ENCODE measurements around the gene ANKRD44. TPM values are rescaled to one million over a fixed set of nuclear protein-coding genes. Genes with fewer than 3 reads are reported as not detected.
A peak's percentile ranks its signal among the peaks of the same experiment; 100 is the strongest.

The ANKRD44 gene
- total RNA-seq, 2 donors from 2014 or later = 131 to 154 TPM

- Mint-ChIP-seq H3K9me3 (peaks cover 6% of the 10 kb centered on the region), H3K27ac (no peak overlapping the region), H3K27me3 (no peaks in the 10 kb centered on the region), H3K4me1 (peaks cover 11% of the 10 kb centered on the region), H3K36me3 (ENCODE audit: low read depth) (no peaks in the 10 kb centered on the region), H3K4me3 (no peak overlapping the region)
- no peak for ATAC-seq (replicated peaks)
Measured at GRCh38 chr2:197332641-197333040, 22.1 kb upstream of the ANKRD44 start.

DNA sequence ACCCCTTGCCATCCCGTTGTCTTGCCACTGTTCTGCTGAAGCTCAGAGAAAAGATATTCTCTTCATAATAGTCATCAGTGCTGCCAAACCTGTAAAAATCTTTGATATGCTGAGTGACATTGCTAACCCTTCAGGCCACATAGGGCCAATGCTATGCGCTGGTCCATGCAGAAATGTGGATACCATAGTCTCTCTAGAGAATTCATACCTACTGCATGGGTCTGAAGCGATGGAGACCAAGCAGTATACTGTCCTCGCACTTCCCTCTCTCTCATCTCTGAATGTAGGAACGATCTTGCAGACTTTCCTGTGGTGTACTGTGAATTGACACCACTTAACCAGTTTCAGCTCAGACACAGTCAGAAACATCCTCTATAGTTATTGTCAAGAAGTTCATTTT lies 17.9 kb upstream of the ANKRD44 start:
- peaks cover 35% of the 10 kb centered on the region for H3K4me1 Mint-ChIP-seq
- no peaks in the 10 kb centered on the region for H3K36me3 Mint-ChIP-seq (ENCODE audit: low read depth)
- H3K4me3 Mint-ChIP-seq = peak overlapping the region; percentile 50
- peaks cover 6% of the 10 kb centered on the region for H3K9me3 Mint-ChIP-seq
- peak overlapping the region; percentile 1 for H3K27ac Mint-ChIP-seq
- ATAC-seq (replicated peaks) = peak; percentile 32
- no peaks in the 10 kb centered on the region for H3K27me3 Mint-ChIP-seq

GRCh38 chr2:197327472-197328098 lies 17.0 kb upstream of the ANKRD44 start:
- Mint-ChIP-seq H3K4me3 (peak overlapping the region; percentile 50), H3K27me3 (no peaks in the 10 kb centered on the region), H3K4me1 (peaks cover 43% of the 10 kb centered on the region), H3K9me3 (peaks cover 6% of the 10 kb centered on the region), H3K36me3 (ENCODE audit: low read depth) (no peaks in the 10 kb centered on the region), H3K27ac (peak overlapping the region; percentile 74)
- peak; percentile 37 for ATAC-seq (replicated peaks)

- H3K27ac Mint-ChIP-seq = peak overlapping the region; percentile 74
- H3K27me3 Mint-ChIP-seq = no peaks in the 10 kb centered on the region
- H3K36me3 Mint-ChIP-seq (ENCODE audit: low read depth) = no peaks in the 10 kb centered on the region
- peaks cover 6% of the 10 kb centered on the region for H3K9me3 Mint-ChIP-seq
- H3K4me1 Mint-ChIP-seq = peaks cover 45% of the 10 kb centered on the region
- H3K4me3 Mint-ChIP-seq = peak overlapping the region; percentile 50
- ATAC-seq (replicated peaks) = no peak
Measured at GRCh38 chr2:197327073-197327471, 16.5 kb upstream of the ANKRD44 start.

DNA sequence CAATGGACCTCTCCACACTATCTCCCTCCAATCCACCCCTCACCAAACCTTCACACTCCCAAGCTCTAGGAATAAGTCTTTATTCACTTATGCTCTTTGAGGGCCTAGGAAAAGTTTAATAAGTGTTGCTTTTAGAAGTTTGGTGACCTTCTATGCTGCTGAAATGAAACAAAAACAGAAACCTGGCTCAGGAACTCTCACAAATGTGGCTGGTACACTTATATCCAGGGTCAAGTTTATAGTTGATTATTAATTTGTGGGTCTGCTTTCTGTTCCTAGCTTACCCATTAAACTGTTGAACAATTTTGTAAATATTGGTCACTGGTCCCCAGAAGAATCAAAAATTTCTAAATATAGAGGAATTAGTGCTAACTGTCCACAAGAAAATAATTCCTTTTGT lies 14.2 kb upstream of the ANKRD44 start:
- H3K9me3 Mint-ChIP-seq = no peaks in the 10 kb centered on the region
- H3K4me3 Mint-ChIP-seq = peak overlapping the region; percentile 64
- H3K27ac Mint-ChIP-seq = no peak overlapping the region
- no peaks in the 10 kb centered on the region for H3K36me3 Mint-ChIP-seq (ENCODE audit: low read depth)
- ATAC-seq (replicated peaks) = no peak
- no peaks in the 10 kb centered on the region for H3K27me3 Mint-ChIP-seq
- H3K4me1 Mint-ChIP-seq = peaks cover 45% of the 10 kb centered on the region

DNA sequence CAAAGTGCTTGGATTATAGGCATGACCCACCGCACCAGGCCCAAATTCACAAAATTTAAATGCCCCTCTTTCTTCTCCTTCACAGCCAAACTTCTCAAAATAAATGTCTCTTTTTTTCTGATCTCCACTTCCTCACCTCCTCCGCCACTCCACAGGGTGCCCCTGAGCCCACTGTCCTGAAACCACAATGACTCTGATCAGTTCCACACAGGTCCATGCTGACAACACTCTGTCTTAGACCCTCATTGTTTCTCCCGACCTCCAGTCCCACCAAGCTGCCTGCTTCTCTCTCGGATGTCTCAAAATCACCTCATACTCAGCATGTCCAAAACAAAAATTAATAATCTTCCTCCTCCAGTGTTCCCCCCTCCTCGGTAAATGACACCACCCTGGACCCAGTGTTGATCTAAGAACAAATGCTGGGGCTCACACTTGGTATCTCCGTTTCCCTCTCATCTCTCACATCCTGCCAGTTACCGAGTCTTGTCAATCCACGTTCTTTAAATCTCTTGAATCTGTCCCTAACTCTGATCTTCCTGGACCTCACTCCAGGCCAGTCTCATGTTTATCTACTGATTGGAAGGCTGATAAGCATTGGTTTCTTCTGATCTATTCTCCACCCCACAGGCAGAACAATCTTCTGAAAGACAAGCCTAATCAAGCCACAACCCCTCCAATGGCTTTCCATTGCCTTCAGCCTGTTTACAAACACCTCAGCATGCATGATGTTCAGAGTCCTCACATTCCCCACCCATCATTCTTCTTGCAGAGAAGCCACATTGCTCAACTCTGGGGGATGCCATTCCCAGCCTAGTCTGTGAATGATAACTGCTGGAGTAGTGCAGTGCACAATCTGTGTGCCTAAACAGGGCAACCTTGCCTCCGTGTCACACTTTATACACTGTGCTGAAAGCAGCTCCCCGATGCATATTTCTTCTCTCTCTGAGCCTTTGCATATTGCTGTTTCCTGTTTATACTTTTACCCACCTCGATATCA lies 12.4 kb upstream of the ANKRD44 start:
- Mint-ChIP-seq H3K27ac (peak overlapping the region; percentile 82), H3K4me1 (peaks cover 38% of the 10 kb centered on the region), H3K9me3 (no peaks in the 10 kb centered on the region)

DNA sequence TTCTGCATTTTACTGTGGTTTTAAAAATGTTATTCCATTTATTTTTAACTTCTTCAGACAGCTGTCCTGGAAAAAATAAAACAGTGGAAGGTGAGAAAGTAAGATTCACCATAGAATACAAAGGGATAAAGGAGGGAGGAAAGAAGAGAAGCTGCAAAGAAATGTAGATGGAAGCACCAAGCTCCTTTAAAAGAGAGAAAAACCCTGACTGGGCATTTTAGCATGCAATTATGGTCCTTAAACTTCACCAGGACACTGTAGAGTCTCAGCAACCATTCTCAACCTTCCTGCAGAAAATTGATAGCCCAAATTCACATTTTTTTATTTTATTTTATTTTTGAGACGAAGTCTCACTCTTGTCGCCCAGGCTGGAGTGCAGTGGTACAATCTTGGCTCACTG lies 11.6 kb upstream of the ANKRD44 start:
- Mint-ChIP-seq H3K4me3 (peak overlapping the region; percentile 78), H3K27ac (peak overlapping the region; percentile 82), H3K36me3 (ENCODE audit: low read depth) (no peaks in the 10 kb centered on the region), H3K9me3 (no peaks in the 10 kb centered on the region), H3K4me1 (peaks cover 29% of the 10 kb centered on the region), H3K27me3 (no peaks in the 10 kb centered on the region)
- no peak for ATAC-seq (replicated peaks)

More for the DNA sequence above, 12.4 kb upstream of the ANKRD44 start:
- Mint-ChIP-seq H3K4me3 (peak overlapping the region; percentile 78), H3K27me3 (no peaks in the 10 kb centered on the region), H3K36me3 (ENCODE audit: low read depth) (no peaks in the 10 kb centered on the region)
- ATAC-seq (replicated peaks) = peak; percentile 66

DNA sequence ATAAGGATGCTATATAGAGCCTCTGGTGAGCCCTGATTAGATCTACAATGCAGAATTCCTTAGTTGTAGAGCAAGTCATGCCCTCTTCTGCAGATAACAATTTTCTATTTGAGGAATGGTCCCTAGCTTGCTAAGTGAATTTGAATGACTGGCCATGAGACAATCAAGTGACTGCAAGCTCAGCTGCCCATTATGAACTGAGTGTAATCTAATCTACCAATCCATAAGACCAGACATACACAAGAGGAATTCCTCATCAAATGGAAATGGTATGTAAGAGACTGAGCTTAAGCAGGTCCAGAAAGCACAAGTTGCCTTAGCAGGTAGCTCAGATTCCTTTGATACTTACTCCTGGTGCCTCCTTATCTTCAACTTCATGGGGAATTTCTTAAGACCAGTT lies 4.8 kb upstream of the ANKRD44 start:
- H3K4me1 Mint-ChIP-seq = peaks cover 7% of the 10 kb centered on the region
- no peak overlapping the region for H3K27ac Mint-ChIP-seq
- no peak overlapping the region for H3K4me3 Mint-ChIP-seq
- ATAC-seq (replicated peaks) = no peak
- no peaks in the 10 kb centered on the region for H3K36me3 Mint-ChIP-seq (ENCODE audit: low read depth)
- H3K9me3 Mint-ChIP-seq = no peaks in the 10 kb centered on the region
- H3K27me3 Mint-ChIP-seq = no peaks in the 10 kb centered on the region

DNA sequence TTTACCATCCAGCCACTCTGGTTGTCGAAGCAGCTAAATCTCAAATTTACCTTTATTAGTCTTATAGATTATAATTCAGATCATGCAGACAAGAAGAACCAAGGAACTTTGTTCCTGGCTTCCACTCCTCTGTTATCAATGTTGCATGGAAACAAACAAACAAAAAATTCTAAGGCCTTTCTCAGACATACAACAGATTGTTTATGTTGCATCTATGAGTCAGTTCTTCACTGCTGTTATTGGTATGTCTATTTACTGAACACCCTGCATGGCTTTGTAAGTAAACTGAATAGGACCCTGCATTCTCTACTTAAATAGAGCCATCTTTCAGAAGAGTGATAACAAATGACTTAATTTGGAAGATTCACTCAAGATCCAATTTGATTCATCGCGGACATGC lies 1.6 kb upstream of the ANKRD44 start:
- Mint-ChIP-seq H3K4me3 (peak overlapping the region; percentile 90), H3K4me1 (peaks cover 16% of the 10 kb centered on the region), H3K36me3 (ENCODE audit: low read depth) (peaks cover 24% of the 10 kb centered on the region), H3K27me3 (no peaks in the 10 kb centered on the region), H3K9me3 (no peaks in the 10 kb centered on the region), H3K27ac (no peak overlapping the region)
- ATAC-seq (replicated peaks) = no peak

DNA sequence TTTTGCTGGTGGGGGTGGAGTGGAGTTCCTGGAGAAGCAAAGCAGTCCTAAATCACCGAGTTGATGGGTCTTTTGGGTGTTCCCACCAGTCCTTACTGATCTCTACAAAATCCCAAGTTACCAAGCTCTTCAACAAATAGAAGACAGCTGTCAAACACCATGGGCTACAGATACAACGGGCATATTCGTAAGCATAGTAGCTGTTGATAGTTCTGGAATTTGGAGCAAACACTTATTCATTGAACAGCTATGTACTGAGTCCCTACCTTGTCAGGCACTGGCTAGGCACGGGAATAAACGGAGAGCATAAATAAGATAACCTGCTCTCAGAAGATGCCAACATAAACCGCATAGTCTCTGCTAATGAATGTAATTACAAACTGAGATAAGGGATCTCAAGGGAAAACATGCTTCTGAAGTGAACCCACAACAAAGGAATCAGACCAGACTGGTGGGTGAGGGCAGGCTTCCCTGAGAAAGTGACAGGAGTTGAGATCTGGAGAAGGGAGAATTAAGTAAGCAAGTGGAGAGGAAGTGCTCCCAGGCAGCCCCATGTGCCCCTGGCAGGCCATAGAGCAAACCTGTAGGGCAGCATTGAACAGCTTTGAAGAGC lies 947 bp upstream of the ANKRD44 start:
- Mint-ChIP-seq H3K27me3 (no peaks in the 10 kb centered on the region), H3K4me1 (peaks cover 20% of the 10 kb centered on the region), H3K27ac (peak overlapping the region; percentile 85), H3K4me3 (peak overlapping the region; percentile 90), H3K9me3 (no peaks in the 10 kb centered on the region), H3K36me3 (ENCODE audit: low read depth) (peaks cover 29% of the 10 kb centered on the region)
- no peak for ATAC-seq (replicated peaks)

GRCh38 chr2:197310987-197311420 lies 424 bp upstream of the ANKRD44 start:
- Mint-ChIP-seq H3K9me3 (no peaks in the 10 kb centered on the region), H3K27ac (peak overlapping the region; percentile 85), H3K36me3 (ENCODE audit: low read depth) (peaks cover 34% of the 10 kb centered on the region), H3K4me3 (peak overlapping the region; percentile 90), H3K4me1 (peaks cover 25% of the 10 kb centered on the region), H3K27me3 (no peaks in the 10 kb centered on the region)
- ATAC-seq (replicated peaks) = no peak

GRCh38 chr2:197309691-197310231 lies 819 bp downstream of the ANKRD44 start:
- Mint-ChIP-seq H3K9me3 (no peaks in the 10 kb centered on the region), H3K27ac (peak overlapping the region; percentile 96), H3K27me3 (no peaks in the 10 kb centered on the region), H3K4me3 (peak overlapping the region; percentile 90), H3K4me1 (peaks cover 32% of the 10 kb centered on the region), H3K36me3 (ENCODE audit: low read depth) (peaks cover 43% of the 10 kb centered on the region)
- no peak for ATAC-seq (replicated peaks)

GRCh38 chr2:197308996-197309690 lies 1.4 kb downstream of the ANKRD44 start:
- ATAC-seq (replicated peaks) = no peak
- H3K9me3 Mint-ChIP-seq = no peaks in the 10 kb centered on the region
- no peaks in the 10 kb centered on the region for H3K27me3 Mint-ChIP-seq
- H3K4me1 Mint-ChIP-seq = peaks cover 36% of the 10 kb centered on the region
- H3K36me3 Mint-ChIP-seq (ENCODE audit: low read depth) = peaks cover 46% of the 10 kb centered on the region
- peak overlapping the region; percentile 96 for H3K27ac Mint-ChIP-seq
- H3K4me3 Mint-ChIP-seq = peak overlapping the region; percentile 90

DNA sequence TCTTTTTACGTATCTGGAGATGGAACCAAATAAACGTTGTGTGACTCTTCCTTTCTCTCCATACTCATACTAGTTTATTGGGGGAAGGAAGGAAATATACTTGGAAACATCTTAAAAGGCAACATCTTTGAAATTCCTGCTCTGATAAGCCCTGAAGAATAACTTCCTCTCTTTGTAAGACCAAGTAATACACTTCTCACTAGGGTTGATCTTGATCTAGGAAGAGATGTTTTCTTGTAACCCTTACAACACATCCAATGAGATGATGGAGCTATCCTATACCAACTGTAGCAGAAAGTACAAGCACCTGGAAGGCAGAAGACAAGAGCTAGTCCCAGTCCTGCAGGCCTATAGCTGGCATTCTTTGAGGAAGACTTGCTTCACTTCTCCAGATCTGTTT lies 2.0 kb downstream of the ANKRD44 start:
- no peaks in the 10 kb centered on the region for H3K27me3 Mint-ChIP-seq
- no peaks in the 10 kb centered on the region for H3K9me3 Mint-ChIP-seq
- no peak for ATAC-seq (replicated peaks)
- H3K36me3 Mint-ChIP-seq (ENCODE audit: low read depth) = peaks cover 46% of the 10 kb centered on the region
- peak overlapping the region; percentile 96 for H3K27ac Mint-ChIP-seq
- peaks cover 36% of the 10 kb centered on the region for H3K4me1 Mint-ChIP-seq
- peak overlapping the region; percentile 90 for H3K4me3 Mint-ChIP-seq

Data from activated T-helper 17 cell treated with anti-CD3 and anti-CD28 coated beads, Interleukin-2, amount 50 U/mL, for 72 hours (primary cell).